Skeletal muscle satellite cell (primary cell): ENCODE measurements around the gene NCKIPSD.
A peak's percentile ranks its signal among the peaks of the same experiment; 100 is the strongest.

Experiments used
- H3K27me3 ChIP-seq: 2 replicates; pipeline ENCODE4 v1.7.0; 2013; ENCODE audit warnings: low read length; ENCODE audit not compliant: control insufficient read depth, insufficient read depth
- H3K36me3 ChIP-seq: 2 replicates; pipeline ENCODE4 v1.7.0; 2013; ENCODE audit warnings: mild to moderate bottlenecking, control low read depth, low read length; ENCODE audit not compliant: insufficient read depth
- H3K4me1 ChIP-seq: 2 replicates; pipeline ENCODE4 v1.7.0; 2013; ENCODE audit warnings: low read length; ENCODE audit not compliant: control insufficient read depth, insufficient read depth
- H3K4me2 ChIP-seq: 2 replicates; pipeline ENCODE4 v1.7.0; 2013; ENCODE audit warnings: mild to moderate bottlenecking, low read length
- H3K4me3 ChIP-seq: 2 replicates; pipeline ENCODE4 v1.7.0; 2013; ENCODE audit warnings: low read length
- H3K9ac ChIP-seq: 2 replicates; pipeline ENCODE4 v1.7.0; 2013; ENCODE audit warnings: mild to moderate bottlenecking, low read depth, low read length, moderate library complexity
- H3K9me3 ChIP-seq: replicated peaks from 2 replicates; pipeline ENCODE4 v1.7.0; 2013; ENCODE audit warnings: mild to moderate bottlenecking, control low read depth, low read length

The NCKIPSD gene

GRCh38 chr3:48695393-48695753 is 9.7 kb upstream of the NCKIPSD start:
- H3K4me1 ChIP-seq = peaks cover 47% of the 10 kb centered on the region
- H3K9me3 ChIP-seq = no peaks in the 10 kb centered on the region
- peaks cover 64% of the 10 kb centered on the region for H3K36me3 ChIP-seq
- H3K4me2 ChIP-seq = peak overlapping the region; percentile 84
- H3K4me3 ChIP-seq = peak overlapping the region; percentile 59
- H3K27me3 ChIP-seq = no peaks in the 10 kb centered on the region
- peak overlapping the region; percentile 66 for H3K9ac ChIP-seq

DNA sequence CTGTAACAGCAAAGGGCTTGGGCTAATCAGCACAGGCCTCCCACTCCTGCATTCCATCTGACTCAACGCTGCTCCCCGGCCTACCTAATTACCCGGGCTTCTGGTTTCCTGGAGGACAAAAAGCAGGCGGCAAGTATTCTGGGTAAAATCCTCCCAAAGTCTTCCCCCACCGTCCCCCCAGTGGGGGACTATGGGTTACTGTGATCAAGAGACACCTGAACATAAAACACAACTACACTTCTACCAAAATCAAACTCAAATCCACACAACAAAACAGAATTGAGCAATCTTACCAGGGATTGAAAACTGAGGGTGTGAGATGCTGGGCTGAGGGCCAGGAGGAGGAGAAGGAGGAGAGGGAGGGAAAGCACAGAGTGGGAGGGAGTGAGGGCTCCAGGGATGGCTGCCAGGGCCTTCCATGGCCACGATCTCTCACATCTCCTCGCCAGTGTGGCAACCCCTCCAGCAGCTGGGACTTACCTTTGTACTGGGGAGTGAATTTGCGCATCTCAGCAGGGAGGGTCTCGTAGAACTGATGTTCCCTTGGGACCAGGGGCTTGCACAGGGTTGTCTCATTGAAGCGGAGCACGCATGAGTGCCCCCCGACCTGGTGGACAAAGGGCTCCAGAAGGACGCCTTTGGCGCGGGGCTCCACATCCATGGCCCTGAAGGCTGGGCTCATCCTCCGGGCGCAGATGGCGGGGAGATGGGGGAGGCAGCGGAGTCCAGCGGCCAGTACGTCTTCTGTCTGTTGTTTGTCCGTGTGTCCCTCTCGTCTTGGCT is 9.1 kb upstream of the NCKIPSD start:
- peak overlapping the region; percentile 59 for H3K4me3 ChIP-seq
- no peaks in the 10 kb centered on the region for H3K27me3 ChIP-seq
- peak overlapping the region; percentile 84 for H3K4me2 ChIP-seq
- peaks cover 43% of the 10 kb centered on the region for H3K4me1 ChIP-seq
- H3K9me3 ChIP-seq = no peaks in the 10 kb centered on the region
- peaks cover 63% of the 10 kb centered on the region for H3K36me3 ChIP-seq
- peak overlapping the region; percentile 66 for H3K9ac ChIP-seq

GRCh38 chr3:48693826-48694225 is 8.1 kb upstream of the NCKIPSD start:
- Histone ChIP-seq H3K4me1 (peaks cover 43% of the 10 kb centered on the region), H3K27me3 (no peaks in the 10 kb centered on the region), H3K9me3 (no peaks in the 10 kb centered on the region), H3K4me2 (peak overlapping the region; percentile 84), H3K9ac (peak overlapping the region; percentile 66), H3K4me3 (peak overlapping the region; percentile 59), H3K36me3 (peaks cover 67% of the 10 kb centered on the region)

DNA sequence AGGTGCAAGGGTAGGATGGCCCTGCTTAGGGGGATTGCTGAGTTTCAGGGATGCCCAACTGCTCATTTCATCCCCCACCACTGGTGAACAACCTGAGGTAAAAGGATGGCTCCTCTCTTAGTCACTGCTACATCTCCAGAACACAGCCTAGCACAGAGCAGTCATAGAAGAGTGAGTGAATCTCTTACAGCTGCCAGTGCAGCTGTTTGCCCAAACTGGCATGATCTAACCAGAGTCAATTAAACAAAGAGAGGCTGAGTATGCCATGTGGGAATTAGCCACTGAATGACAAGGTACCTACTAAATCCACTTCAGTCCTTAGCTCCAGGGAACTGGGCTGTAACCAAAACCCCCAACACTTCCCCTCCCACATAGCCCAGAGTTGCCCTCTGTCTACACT is 6.8 kb upstream of the NCKIPSD start:
- Histone ChIP-seq H3K4me1 (peaks cover 43% of the 10 kb centered on the region), H3K9me3 (no peaks in the 10 kb centered on the region), H3K27me3 (no peaks in the 10 kb centered on the region), H3K4me2 (peak overlapping the region; percentile 84), H3K4me3 (no peak overlapping the region), H3K9ac (peak overlapping the region; percentile 66), H3K36me3 (peaks cover 70% of the 10 kb centered on the region)

DNA sequence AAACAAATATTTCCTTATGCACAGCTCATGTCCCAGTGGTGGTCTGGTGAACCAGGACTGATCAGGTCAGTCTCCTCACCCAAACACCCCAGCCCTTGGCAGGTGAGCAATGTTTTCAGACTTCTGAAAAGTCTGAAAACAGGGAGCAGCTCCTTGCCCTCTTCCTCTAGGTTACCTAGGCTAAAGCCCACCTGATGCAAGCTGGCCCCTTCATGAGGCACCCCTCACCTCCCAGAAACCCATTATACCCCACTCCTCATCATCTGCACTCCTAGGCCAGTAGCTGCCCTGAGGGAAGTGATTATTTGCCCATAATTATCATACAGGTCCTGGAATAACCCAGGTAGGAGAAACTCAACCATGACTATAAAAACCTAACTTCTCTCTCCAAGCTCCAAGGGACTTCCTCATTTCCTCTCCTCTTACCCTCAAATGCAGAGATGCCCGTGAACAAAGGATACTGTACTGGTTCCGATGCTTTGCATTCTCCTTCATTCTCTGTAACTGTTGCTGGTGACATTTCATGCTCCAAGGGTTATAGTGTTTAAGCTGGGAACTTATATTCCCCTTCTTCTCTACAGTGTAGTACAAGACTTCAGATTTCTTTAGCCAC is 5.2 kb upstream of the NCKIPSD start:
- H3K9me3 ChIP-seq = no peaks in the 10 kb centered on the region
- H3K36me3 ChIP-seq = peaks cover 71% of the 10 kb centered on the region
- no peaks in the 10 kb centered on the region for H3K27me3 ChIP-seq
- H3K4me1 ChIP-seq = peaks cover 42% of the 10 kb centered on the region
- no peak overlapping the region for H3K4me3 ChIP-seq
- H3K4me2 ChIP-seq = no peak overlapping the region
- H3K9ac ChIP-seq = no peak overlapping the region

- Histone ChIP-seq H3K4me2 (no peak overlapping the region), H3K4me3 (no peak overlapping the region), H3K9me3 (no peaks in the 10 kb centered on the region), H3K27me3 (no peaks in the 10 kb centered on the region), H3K9ac (no peak overlapping the region), H3K36me3 (peaks cover 66% of the 10 kb centered on the region), H3K4me1 (peaks cover 36% of the 10 kb centered on the region)
Measured at GRCh38 chr3:48689384-48689783, 3.7 kb upstream of the NCKIPSD start.

- no peak overlapping the region for H3K9ac ChIP-seq
- H3K4me2 ChIP-seq = no peak overlapping the region
- H3K27me3 ChIP-seq = no peaks in the 10 kb centered on the region
- H3K36me3 ChIP-seq = peaks cover 60% of the 10 kb centered on the region
- no peaks in the 10 kb centered on the region for H3K9me3 ChIP-seq
- H3K4me1 ChIP-seq = peaks cover 36% of the 10 kb centered on the region
- H3K4me3 ChIP-seq = no peak overlapping the region
Measured at GRCh38 chr3:48688737-48689075, 3.0 kb upstream of the NCKIPSD start.

- peaks cover 55% of the 10 kb centered on the region for H3K36me3 ChIP-seq
- H3K4me2 ChIP-seq = no peak overlapping the region
- H3K4me1 ChIP-seq = peaks cover 36% of the 10 kb centered on the region
- H3K27me3 ChIP-seq = no peaks in the 10 kb centered on the region
- H3K4me3 ChIP-seq = no peak overlapping the region
- no peaks in the 10 kb centered on the region for H3K9me3 ChIP-seq
- no peak overlapping the region for H3K9ac ChIP-seq
Measured at GRCh38 chr3:48688032-48688736, 2.5 kb upstream of the NCKIPSD start.

- peaks cover 47% of the 10 kb centered on the region for H3K36me3 ChIP-seq
- no peak overlapping the region for H3K9ac ChIP-seq
- H3K9me3 ChIP-seq = no peaks in the 10 kb centered on the region
- H3K4me3 ChIP-seq = no peak overlapping the region
- no peaks in the 10 kb centered on the region for H3K27me3 ChIP-seq
- H3K4me2 ChIP-seq = no peak overlapping the region
- H3K4me1 ChIP-seq = peaks cover 30% of the 10 kb centered on the region
Measured at GRCh38 chr3:48687220-48687678, 1.5 kb upstream of the NCKIPSD start.

GRCh38 chr3:48686538-48687219 is 964 bp upstream of the NCKIPSD start:
- peak overlapping the region; percentile 95 for H3K4me2 ChIP-seq
- peaks cover 28% of the 10 kb centered on the region for H3K4me1 ChIP-seq
- H3K36me3 ChIP-seq = peaks cover 43% of the 10 kb centered on the region
- H3K9me3 ChIP-seq = no peaks in the 10 kb centered on the region
- peak overlapping the region; percentile 84 for H3K9ac ChIP-seq
- H3K27me3 ChIP-seq = no peaks in the 10 kb centered on the region
- no peak overlapping the region for H3K4me3 ChIP-seq

- H3K27me3 ChIP-seq = no peaks in the 10 kb centered on the region
Measured at GRCh38 chr3:48685293-48685602, 467 bp downstream of the NCKIPSD start.

More at GRCh38 chr3:48685293-48685602, 467 bp downstream of the NCKIPSD start:
- peak overlapping the region; percentile 84 for H3K9ac ChIP-seq
- peak overlapping the region; percentile 98 for H3K4me3 ChIP-seq
- H3K36me3 ChIP-seq = peaks cover 47% of the 10 kb centered on the region
- peaks cover 28% of the 10 kb centered on the region for H3K4me1 ChIP-seq
- no peaks in the 10 kb centered on the region for H3K9me3 ChIP-seq
- peak overlapping the region; percentile 95 for H3K4me2 ChIP-seq
